NCI-H774 (cell line): ENCODE results near the gene FLRT1.

ENCODE experiments used
- DNase-seq: peaks from one replicate; lab custom pipeline; 2025; lab: John Stamatoyannopoulos, UW

Gene FLRT1, protein sequence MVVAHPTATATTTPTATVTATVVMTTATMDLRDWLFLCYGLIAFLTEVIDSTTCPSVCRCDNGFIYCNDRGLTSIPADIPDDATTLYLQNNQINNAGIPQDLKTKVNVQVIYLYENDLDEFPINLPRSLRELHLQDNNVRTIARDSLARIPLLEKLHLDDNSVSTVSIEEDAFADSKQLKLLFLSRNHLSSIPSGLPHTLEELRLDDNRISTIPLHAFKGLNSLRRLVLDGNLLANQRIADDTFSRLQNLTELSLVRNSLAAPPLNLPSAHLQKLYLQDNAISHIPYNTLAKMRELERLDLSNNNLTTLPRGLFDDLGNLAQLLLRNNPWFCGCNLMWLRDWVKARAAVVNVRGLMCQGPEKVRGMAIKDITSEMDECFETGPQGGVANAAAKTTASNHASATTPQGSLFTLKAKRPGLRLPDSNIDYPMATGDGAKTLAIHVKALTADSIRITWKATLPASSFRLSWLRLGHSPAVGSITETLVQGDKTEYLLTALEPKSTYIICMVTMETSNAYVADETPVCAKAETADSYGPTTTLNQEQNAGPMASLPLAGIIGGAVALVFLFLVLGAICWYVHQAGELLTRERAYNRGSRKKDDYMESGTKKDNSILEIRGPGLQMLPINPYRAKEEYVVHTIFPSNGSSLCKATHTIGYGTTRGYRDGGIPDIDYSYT

GRCh38 chr11:64035576-64035975 is at the start of gene FLRT1:
FLRT1 (plus strand) TSS chr11:64035931; CDS start chr11:64116268, 80,337 bp downstream.
- DNase-seq = no peak

DNA sequence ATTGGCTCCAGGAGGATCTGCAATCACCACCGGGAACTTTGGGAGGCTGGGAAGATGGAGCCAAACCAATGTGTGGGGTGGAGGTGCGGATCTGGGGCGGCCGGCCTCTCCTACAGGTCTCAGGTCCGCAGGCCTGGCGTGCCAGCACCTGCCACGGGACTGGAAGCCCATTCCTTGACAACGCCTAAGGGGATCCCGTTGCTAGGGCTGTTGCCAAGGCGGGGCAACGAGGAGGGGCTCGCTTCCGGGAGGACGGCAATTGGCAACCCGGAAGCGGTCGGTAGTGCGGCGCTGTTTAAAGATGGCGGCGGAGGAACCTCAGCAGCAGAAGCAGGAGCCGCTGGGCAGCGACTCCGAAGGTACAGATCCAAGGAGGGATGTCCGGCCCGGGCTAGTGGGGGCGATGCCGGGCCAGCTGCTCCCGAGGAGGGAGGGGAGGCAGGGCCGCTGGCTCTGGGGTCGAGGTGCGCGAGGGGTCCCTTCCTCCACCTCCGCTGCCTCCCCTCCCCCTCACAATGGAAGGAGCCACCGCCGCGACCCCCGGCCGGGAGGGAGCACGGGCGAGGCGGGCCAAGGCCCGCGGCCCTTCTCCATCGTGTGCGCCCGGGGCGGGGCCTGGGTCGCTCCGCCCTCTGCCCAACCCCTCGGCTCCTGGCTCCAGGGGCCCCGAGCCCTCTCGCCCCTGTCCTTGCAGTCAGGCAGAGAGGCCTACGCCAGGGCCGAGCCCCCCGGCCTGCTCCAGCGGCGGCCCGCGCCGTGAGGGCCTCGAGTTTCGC is 49.4 kb upstream of the FLRT1 start, which contains the start of gene OTUB1:
TSS of gene OTUB1 (plus strand) at position 283 of the 776 bp plus-strand sequence. CDS start at position 302, 19 bp downstream.
- peak; percentile 96 for DNase-seq

DNA sequence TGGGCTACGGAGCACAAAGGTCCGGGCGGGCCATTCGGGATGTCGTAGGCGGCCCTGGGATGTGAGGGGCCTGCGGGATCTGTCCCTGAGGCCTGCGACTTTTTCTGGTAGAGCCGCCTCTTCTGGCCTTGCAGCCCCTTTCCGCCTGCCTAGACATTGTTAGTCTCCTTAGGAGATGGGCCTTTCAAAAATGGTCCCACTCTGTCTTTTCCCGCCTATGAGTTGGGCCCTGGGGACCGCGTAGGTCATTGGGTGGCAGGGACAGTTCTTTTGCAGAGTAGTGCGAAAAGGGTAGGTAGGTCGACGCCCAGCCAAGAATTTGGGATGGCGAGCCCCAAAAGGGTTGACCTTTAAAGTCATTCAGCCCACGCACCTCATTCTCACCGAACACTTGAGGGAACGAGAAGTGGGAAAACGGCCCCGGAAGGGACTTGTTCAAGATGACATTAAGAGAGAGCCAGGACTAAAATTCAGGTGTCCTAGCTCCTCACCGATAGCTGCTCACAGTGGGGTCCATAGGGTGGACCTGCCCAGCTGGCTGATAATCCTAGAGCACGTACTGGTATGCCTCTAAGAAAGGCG is 48.7 kb upstream of the FLRT1 start:
- DNase-seq = no peak

- DNase-seq = no peak
Measured at GRCh38 chr11:63991558-63991957, 44.2 kb upstream of the FLRT1 start.

- no peak for DNase-seq
Measured at GRCh38 chr11:63993100-63993499, 42.6 kb upstream of the FLRT1 start.

- DNase-seq = no peak
Measured at GRCh38 chr11:63993993-63994392, 41.7 kb upstream of the FLRT1 start.

DNA sequence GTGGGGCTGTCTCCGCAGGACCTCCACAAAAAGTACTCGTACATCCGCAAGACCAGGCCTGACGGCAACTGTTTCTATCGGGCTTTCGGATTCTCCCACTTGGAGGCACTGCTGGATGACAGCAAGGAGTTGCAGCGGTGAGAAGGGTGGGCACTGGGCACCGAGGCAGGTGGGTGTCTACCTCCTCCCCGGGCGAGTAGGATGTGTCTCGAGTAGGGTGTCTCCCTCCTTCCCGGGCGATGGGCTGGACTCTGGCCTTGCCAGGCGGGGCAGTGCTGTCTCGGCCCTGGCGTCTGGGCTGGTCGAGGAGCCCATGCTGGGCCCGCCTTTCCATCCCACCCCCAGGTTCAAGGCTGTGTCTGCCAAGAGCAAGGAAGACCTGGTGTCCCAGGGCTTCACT is 39.2 kb upstream of the FLRT1 start:
- no peak for DNase-seq

DNA sequence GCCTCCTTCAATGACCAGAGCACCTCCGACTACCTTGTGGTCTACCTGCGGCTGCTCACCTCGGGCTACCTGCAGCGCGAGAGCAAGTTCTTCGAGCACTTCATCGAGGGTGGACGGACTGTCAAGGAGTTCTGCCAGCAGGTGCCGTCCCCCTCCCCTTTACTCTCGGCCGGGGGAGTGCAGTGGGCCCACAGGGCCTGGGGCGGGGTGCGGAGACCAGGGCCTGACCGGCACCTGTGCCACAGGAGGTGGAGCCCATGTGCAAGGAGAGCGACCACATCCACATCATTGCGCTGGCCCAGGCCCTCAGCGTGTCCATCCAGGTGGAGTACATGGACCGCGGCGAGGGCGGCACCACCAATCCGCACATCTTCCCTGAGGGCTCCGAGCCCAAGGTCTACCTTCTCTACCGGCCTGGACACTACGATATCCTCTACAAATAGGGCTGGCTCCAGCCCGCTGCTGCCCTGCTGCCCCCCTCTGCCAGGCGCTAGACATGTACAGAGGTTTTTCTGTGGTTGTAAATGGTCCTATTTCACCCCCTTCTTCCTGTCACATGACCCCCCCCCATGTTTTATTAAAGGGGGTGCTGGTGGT is 38.5 kb upstream of the FLRT1 start:
- DNase-seq = no peak

- no peak for DNase-seq
Measured at GRCh38 chr11:63997801-63998337, 37.9 kb upstream of the FLRT1 start.

DNA sequence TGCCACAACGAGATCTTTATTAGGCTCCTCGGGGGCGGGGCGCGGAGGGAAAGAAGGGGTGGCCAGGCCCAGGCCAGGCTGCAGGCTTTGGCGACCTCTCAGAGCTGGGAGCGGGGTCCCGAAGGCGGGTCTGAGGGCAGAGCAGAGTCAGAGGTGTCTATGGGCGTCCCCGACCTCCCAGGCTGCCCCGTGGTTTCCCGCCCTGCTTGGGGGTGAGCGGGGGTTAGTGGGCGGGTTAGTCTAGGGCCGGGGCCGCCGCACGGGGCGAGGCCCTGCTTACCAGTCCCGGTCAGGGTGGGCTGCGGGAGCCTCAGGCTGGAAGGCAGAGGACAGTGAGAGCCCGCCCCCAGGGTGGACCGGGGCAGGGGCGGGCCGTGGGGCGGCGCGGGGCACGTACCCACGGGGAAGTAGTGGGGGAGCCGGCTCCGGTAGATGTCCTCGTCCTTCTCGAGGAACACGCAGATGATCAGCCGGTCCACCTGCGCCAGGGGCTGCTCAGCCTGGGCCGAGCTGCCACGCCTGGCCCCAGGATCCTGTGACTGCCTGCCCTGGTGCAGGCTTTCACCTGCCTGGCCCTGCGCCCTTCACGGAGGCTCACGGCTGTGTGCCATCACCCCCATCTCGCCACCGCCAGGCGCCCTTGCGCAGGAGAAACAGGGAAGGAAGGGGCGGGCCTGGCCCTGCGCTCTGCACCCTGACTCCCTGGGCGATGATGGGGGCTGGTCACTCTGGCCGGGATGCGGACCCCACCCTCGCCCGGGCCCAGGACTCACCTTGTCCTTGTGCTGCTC is 37.0 kb upstream of the FLRT1 start:
- DNase-seq = no peak

DNA sequence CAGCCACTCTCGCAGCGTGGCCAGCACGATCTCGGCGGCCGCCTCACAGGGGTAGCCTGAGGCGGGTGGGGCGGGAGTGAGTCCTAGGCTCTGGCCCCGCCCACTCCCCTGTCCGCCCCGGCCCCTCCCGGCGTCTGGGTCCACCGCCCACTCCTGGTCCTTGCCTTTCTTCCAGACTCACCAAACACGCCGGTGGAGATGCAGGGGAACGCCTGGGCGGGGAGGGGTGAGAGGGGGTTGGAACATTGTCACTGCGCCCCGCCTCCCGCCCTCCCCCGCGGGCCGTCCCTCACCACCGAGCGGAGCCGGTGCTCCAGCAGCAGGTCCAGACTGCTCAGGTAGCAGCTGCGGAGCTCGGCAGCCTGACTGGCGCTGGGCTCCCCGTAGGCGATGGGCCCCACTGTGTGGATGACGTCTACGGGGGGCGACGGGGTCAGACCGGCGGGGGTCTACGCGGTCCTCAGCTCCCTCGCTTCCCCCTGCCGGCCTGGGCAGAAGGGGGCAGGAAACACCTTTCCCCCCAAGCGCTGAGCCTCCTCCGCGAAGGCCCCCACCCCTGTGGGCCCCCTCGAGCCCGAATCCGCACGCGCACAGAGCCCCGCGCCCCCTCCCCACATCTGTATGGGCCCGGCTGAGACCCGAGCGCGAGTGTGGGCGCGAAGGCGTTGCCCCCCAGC is 36.2 kb upstream of the FLRT1 start:
- no peak for DNase-seq

GRCh38 chr11:64000026-64000739 is 35.5 kb upstream of the FLRT1 start:
- DNase-seq = no peak

- no peak for DNase-seq
Measured at GRCh38 chr11:64000740-64001483, 34.8 kb upstream of the FLRT1 start.

- DNase-seq = no peak
Measured at GRCh38 chr11:64001484-64002420, 34.0 kb upstream of the FLRT1 start.

GRCh38 chr11:64003807-64004589 is 31.7 kb upstream of the FLRT1 start:
- no peak for DNase-seq

DNA sequence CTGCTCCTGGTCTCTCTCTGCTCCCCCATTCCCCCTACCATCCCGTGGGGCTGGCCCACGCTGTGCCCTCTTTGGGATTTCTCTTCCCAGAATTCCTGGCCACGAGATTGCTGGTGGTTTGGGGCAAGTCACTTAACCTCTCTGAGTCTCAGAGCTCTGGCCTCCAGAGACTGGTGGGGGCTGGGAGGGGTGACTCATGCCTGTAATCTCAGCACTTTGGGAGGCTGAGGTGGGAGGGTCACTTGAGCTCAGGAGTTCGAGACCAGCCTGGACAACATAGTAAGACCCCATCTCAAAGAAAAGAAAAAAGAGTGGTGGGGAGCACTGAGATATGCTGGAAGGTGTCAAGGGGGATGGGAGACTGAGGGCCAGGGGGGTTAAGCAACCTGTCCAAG is 31.1 kb upstream of the FLRT1 start:
- no peak for DNase-seq

DNA sequence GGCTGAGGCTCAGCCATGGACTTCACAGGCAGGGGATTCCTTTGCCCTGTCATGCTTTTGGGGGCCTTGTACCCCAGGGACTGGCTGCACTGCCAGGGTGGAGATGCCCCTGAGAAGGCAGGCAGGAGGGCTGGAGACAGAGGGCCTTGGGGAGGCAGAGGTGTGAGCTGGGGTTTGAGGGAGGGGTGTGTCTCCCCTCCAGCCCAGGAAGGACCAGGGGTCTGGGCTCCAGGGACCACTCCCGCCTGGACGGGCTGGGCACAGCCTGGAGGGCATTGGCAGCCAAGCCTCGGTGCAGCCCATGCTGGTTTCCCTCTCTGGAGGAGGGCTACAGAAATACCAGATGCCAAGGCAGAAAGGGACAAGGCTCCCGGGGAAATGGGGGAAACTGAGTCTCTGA is 30.0 kb upstream of the FLRT1 start:
- no peak for DNase-seq
